Endothelial cell of hepatic sinusoid (primary cell): ENCODE results near the gene PTBP1.

Source experiments
- in situ Hi-C: cut with HindIII; loops from 2 replicates; pipeline ENCODE4 v1.10.0; 2017; ENCODE audit warnings: low sequenced_read_pairs

Gene PTBP1

GRCh38 chr19:796692-797527 is at the start of gene PTBP1:
Gene PTBP1, plus strand, starts transcription at chr19:797452. Its CDS starts 46 bp downstream, at chr19:797498.
- in situ Hi-C loops, result no loop called here

GRCh38 chr19:748274-748598 is 49.0 kb upstream of the PTBP1 start:
- in situ Hi-C loops, result no loop called here

GRCh38 chr19:749811-750210 is 47.4 kb upstream of the PTBP1 start:
- in situ Hi-C loops, result no loop called here

- in situ Hi-C loops, result no loop called here
Observed at GRCh38 chr19:750640-751423, 46.4 kb upstream of the PTBP1 start, which contains the start of gene MISP. Gene MISP, plus strand, starts transcription at chr19:751112. Its CDS starts 5,835 bp downstream, at chr19:756947.

DNA sequence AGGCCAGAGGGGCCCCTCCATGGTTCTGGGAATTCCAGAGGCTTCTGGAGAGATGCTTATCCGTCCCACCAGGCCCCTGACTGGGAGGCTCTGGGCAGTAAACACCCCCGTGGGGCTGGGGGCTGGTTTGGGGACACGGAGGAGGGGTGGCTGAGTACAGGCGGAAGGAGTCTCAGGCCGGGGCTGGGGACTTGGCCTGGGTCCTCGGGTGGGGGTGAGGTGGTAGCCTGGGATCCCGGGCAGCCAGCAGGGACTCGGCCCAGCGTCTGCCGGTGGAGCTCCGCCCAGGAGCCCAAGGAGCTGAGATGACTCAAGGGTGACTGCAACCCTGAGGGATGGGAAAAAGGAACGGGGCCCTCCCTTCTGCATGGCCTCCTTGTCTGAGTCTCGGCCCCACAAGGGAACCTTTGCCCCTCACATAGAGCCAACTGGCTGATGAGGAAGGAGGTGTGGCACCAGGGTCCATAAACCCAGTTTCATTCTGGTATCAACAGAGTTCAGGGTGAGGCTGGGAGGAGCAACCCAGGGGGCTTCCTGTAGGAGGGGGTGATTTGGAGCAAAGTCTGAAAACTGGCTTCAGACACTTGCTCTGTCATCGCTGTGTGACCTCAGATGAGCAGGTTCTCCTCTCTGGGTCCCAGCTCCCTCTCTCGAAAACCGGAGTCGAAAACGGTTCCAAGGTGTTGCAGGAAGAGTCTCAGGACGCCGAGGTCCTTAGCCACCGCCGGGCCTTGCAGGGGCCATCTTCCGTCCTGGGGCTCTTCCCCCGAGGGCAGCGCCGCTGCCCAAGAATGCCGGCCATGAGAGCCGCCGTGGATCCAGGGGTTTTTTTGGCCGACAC is 45.5 kb upstream of the PTBP1 start:
- in situ Hi-C loops, result no loop called here

DNA sequence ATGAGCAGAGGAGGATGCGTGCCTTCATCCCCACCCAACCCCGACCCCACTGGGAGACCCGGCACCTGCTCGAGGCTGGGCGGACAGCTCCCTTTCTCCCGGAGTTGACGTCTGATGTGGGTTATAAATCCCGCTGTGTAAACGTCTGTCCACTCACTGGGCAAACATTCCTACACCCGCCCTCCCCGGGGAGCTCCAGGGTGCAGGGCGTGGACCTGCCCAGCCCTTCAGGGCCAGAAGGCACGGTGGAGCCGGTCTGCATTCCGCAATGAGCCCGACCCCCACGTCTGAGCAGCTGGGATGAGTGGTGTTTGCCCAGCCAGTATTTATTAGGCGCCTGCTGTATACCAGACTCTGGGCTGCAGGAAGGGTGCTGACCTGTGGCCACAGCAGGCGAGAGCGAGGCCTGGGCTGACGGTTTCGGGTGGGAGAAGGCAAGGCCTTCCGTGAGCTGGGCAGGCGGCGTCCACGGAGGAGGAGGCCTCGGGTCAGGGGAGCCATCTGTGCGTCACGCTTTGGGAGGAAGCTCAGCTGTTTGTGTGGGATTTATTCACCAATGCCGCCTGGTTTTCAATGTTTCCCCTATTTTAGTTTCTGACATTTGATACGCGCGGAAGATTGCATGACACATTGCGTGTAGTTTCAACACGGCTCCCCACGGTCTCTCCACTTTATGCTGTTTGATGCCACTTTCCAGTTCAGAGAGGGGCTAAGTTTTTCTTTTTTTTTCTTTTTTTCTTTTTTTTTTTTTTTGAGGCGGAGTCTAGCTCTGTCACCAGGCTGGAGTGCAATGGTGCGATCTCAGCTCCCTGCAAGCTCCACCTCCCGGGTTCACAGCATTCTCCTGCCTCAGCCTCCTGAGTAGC is 44.4 kb upstream of the PTBP1 start:
- in situ Hi-C loops, result no loop called here

- in situ Hi-C loops, result no loop called here
Observed at GRCh38 chr19:754530-754929, 42.7 kb upstream of the PTBP1 start.

GRCh38 chr19:755063-755462 is 42.2 kb upstream of the PTBP1 start:
- in situ Hi-C loops, result no loop called here

GRCh38 chr19:756236-756635 is 41.0 kb upstream of the PTBP1 start:
- in situ Hi-C loops, result no loop called here

GRCh38 chr19:756821-757688 is 40.2 kb upstream of the PTBP1 start:
- in situ Hi-C loops, result no loop called here

GRCh38 chr19:757811-758668 is 39.2 kb upstream of the PTBP1 start:
- in situ Hi-C loops, result no loop called here

DNA sequence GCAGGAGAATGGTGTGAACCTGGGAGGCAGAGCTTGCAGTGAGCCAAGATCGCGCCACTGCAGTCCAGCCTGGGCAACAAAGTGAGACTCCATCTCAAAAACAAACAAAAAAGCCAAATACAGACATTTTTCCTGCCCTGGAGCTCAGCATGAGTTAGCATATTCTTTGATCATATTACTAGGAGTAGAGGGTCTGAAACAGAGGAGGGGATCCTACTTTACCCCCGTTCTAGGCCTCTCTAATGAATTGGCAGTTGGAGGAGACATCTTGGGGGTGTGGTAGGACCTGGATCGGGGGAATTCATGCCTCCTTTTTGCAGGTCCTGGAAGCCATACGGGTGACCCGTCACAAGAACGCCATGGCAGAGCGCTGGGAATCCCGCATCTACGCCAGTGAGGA is 34.1 kb upstream of the PTBP1 start:
- in situ Hi-C loops, result no loop called here

DNA sequence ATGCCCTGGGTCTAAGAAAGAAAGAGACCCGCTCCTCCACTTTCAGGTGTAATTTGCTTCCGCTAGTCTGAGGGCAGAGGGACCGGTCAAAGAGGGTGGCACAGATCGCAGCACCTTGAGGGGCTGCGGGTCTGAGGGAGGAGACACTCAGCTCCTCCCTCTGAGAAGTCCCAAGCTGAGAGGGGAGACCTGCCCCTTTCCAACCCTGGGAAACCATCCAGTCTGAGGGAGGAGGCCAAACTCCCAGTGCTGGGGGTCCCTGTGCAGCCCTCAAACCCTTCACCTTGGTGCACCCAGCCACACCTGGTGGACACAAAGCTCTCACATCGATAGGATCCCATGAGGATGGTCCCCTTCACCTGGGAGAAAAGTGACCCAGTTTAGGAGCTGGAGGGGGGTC is 33.4 kb upstream of the PTBP1 start:
- in situ Hi-C loops, result no loop called here

- in situ Hi-C loops, result no loop called here
Observed at GRCh38 chr19:764301-764700, 33.0 kb upstream of the PTBP1 start.

DNA sequence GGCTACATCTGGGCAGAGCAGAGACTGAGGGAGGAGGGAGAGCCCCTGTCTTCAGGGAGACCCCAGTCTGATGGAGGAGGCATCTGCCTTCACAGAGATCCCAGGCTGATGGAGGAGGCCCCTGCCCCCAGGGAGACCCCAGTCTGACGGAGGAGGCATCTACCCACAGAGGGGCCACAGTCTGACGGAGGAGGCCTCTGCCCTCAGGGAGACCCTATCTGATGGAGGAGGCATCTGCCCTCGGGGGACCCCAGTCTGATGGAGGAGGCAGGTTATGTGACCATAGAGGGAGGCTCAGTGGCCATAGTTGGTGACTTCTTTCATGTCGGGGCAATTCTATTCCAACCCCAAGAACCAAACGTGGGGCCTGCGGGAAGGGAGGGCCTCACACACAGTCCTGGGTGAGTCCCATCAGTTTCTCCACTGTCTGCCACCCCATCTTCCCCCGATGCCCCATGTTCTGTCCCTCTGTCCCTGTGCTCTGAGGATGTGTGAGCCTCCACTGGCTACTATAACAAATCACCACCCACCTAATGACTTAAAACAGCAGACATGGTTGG is 32.0 kb upstream of the PTBP1 start:
- in situ Hi-C loops, result no loop called here

GRCh38 chr19:768424-768823 is 28.8 kb upstream of the PTBP1 start:
- in situ Hi-C loops, result no loop called here

GRCh38 chr19:769616-770015 is 27.6 kb upstream of the PTBP1 start:
- in situ Hi-C loops, result no loop called here

- in situ Hi-C loops, result no loop called here
Observed at GRCh38 chr19:771332-771785, 25.9 kb upstream of the PTBP1 start.
